Fibroblast of the aortic adventitia (primary cell): ENCODE data around the gene ZNF491. TPM values are rescaled to one million over a fixed set of nuclear protein-coding genes. Genes with fewer than 3 reads are reported as not detected.

ENCODE experiments used
- DNase-seq: peaks from one replicate; pipeline ENCODE4 v3.0.0-alpha.2; 2010; ENCODE audit warnings: low read depth
- H3K4me3 ChIP-seq: 2 replicates; pipeline ENCODE4 v1.5.1; 2011; ENCODE audit warnings: low read depth, mild to moderate bottlenecking, control low read depth, low read length, moderate library complexity
- total RNA-seq: library from RNA; depleted of rRNA; stranded (reverse); fragments of >200 nt; gene quantifications from 2 replicates; pipeline ENCODE4 v1.2.3, GENCODE V29; 2012; ENCODE audit warnings: low replicate concordance
- TF ChIP-seq, protein P1 (sequence below): IDR thresholded peaks from 2 replicates; pipeline ENCODE4 v1.5.1; 2011; ENCODE audit warnings: mild to moderate bottlenecking, low read length, control low read depth, inconsistent platforms; ENCODE audit not compliant: insufficient read depth

The ZNF491 gene
- 0.99 and 2.9 TPM in 2 replicates for total RNA-seq

DNA sequence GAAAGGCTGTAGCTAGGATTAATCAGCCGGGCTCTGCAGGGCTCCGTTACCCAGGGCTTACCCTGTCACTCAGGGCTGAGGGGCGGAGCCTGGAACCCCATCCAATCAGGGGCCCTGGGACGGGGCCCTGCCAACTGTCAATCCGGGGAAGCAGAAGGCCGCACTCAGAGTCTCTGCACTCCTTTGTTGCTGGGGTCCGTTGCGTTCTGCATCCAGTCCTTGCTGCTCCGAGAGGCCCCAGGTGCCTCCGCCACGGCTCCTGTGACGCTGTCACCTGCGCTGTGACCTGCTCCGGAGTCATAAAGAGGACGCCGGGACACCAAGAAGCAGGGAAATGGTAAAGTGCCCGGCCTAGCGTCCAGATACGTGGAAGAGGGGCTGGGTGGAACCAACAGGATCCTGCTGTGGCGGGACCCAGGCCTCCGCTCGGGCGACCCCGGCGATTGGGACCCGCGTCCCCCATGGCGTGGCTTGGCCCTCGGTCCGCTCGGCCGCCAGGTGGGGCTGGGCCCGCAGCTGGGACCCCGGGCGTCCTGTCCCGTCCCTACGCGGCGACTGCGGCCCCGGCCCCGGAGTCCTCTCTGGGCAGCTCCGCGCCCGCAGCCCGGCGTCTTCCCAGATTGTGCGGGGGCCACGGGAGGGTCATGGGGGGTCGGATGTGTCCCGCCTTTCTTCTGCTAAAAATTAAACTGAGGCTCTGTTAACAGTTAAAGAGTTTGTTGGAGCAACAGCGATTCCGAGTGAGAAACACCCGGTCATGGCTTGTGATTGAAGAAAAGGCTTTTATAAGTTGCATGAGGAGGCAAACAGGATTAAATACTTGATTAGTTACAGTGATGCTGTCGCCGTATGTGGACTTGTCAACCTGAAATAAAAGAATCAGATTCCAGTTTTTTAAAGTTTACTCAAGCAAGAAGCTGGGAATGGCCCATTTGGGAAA lies at the start of gene ZNF491:
Gene ZNF491 (plus strand): TSS at position 133 of the 940 bp plus-strand sequence. CDS start 7,431 bp downstream, outside the sequence.
- peak within 1 kb of the TSS; percentile 69 for H3K4me3 ChIP-seq
- DNase-seq = peak; percentile 66
- TF ChIP-seq, protein P1, sequence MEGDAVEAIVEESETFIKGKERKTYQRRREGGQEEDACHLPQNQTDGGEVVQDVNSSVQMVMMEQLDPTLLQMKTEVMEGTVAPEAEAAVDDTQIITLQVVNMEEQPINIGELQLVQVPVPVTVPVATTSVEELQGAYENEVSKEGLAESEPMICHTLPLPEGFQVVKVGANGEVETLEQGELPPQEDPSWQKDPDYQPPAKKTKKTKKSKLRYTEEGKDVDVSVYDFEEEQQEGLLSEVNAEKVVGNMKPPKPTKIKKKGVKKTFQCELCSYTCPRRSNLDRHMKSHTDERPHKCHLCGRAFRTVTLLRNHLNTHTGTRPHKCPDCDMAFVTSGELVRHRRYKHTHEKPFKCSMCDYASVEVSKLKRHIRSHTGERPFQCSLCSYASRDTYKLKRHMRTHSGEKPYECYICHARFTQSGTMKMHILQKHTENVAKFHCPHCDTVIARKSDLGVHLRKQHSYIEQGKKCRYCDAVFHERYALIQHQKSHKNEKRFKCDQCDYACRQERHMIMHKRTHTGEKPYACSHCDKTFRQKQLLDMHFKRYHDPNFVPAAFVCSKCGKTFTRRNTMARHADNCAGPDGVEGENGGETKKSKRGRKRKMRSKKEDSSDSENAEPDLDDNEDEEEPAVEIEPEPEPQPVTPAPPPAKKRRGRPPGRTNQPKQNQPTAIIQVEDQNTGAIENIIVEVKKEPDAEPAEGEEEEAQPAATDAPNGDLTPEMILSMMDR = no peak

DNA sequence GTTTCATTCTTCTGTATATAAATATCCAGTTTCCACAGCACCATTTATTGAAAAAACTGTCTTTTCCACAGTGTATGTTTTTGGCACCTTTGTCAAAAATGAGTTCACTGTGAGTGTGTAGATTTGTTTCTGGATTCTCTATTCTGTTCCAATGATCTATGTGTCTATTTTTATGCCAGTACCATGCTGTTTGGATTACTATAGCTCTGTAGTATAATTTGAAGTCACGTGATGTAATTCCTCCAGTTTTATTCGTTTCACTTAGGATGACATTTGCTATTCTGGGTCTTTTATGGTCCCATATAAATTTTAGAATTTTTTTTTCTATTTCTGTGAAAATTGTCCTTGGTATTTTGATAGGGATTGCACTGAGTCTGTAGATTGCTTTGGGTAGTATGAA lies 48.6 kb upstream of the ZNF491 start:
- DNase-seq = no peak
- TF ChIP-seq, protein P1 = no peak
- no peak overlapping the region for H3K4me3 ChIP-seq

DNA sequence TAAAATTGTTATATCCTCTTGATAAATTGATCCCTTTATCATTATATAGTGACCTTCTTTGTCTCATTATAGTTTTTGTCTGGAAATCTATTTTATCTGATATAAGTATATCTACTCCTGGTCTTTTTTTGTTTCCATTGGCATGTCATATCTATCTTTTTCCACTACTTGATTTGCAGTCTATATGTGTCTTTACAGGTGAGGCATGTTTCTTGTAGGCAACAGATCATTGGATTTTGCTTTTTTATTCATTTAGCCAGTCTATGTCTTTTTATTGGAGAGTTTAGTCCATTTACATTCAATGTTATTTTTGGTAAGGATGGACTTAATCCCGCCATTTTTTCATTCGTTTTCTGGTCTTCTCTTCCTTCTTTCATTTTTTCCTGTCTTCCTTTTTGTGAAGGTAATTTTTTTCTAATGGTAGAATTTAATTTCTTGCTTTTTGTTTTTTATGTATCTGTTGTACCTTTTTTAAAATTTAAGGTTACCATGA lies 46.0 kb upstream of the ZNF491 start:
- DNase-seq = no peak
- TF ChIP-seq, protein P1 = no peak

DNA sequence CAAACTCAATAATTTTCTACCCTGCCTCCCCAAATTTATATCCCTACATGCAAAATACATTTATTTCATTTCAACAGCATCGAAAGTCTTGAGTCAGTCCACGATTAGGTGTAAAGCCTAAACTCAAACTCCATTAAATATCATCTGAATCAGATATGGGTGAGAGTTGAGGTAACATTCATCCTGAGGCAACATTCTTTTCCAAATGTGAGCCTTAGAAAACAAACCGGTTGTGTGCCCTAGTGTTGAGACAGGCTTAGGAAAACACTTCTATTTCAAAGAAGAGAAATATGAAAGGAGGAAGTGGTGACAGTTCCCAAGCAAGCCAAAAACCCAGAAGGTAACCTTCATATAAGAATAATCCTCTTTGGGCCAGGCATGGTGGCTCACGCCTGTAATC lies 43.7 kb upstream of the ZNF491 start:
- TF ChIP-seq, protein P1 = no peak
- H3K4me3 ChIP-seq = no peak overlapping the region
- DNase-seq = no peak

More for the DNA sequence above, 46.0 kb upstream of the ZNF491 start:
- H3K4me3 ChIP-seq = no peak overlapping the region

DNA sequence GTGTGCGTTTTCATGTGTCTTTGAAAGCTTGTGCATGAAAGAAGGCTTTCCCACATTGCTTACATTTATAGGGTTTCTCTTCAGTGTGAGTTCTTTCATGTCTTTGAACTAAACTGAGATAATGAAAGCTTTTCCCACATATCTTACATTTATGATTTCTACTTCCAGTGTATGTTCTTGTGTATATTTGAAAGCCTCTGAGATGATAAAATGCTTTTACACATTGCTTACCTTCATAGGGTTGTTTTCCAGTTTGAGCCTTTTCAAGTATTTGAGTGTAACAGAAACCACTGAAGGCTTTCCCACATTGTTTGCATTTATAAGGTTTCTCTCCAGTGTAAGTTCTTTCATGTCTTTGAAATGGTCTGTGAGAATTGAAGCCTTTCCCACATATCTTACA lies 41.4 kb upstream of the ZNF491 start:
- no peak overlapping the region for H3K4me3 ChIP-seq
- TF ChIP-seq, protein P1 = no peak
- DNase-seq = no peak

DNA sequence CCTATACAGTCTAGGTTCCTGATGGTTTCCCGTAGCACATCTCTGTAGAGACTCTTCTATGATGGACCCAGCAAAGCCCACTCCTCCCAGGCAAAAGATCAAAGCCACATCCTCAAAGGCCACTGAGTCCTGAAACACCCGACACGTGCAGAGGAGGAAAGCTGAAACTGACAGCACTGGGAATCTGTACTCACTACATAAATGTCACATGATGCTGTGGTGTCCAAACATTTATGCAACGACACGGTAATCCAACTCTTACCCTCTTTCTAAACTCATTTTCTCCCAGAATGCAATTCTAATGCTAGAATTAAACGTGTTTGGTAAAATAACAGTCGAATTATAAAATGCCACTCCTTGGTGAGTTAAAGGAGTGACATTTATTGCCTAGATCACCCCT lies 38.5 kb upstream of the ZNF491 start:
- no peak overlapping the region for H3K4me3 ChIP-seq
- TF ChIP-seq, protein P1 = no peak
- DNase-seq = no peak
